ENCODE measurements around the gene USP25. TPM values are rescaled to one million over a fixed set of nuclear protein-coding genes. Genes with fewer than 3 reads are reported as not detected.

USP25 gene
- total RNA-seq, 2 experiments from 2014 or later: 34.1 to 34.6 TPM

DNA sequence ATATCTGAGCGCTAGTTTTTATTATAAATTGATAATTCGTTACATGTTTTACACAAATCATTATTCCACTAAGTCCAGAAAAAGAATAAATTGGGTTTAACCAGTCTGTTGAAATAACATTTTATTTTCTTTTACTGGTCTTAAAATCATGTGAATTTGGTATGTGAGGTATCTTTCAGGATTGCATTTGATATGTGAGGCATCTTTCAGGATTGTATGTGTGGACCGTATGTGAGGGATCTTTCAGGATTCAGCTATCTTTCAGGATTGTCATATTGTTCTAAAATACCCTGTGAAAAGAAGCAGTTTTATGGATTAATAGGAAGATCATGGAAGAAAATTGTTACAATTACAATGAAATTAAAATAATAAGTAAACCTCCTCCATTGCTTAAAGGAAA is 42.9 kb downstream of the USP25 start:
- ATAC-seq (no peak), DNase-seq (no peak)
- Mint-ChIP-seq H3K27me3 (no peaks in the 10 kb centered on the region), H3K36me3 (ENCODE audit: low read depth) (peaks cover 31% of the 10 kb centered on the region), H3K4me1 (ENCODE audit: low read depth) (peaks cover 38% of the 10 kb centered on the region), H3K27ac (no peak overlapping the region), H3K9me3 (no peaks in the 10 kb centered on the region), H3K4me3 (no peak overlapping the region)
- CTCF ChIA-PET: no interaction called here
- intact Hi-C loops (cut with micrococcal nuclease): no loop called here
- POLR2A ChIA-PET: no interaction called here
- TF ChIP-seq, protein P1, sequence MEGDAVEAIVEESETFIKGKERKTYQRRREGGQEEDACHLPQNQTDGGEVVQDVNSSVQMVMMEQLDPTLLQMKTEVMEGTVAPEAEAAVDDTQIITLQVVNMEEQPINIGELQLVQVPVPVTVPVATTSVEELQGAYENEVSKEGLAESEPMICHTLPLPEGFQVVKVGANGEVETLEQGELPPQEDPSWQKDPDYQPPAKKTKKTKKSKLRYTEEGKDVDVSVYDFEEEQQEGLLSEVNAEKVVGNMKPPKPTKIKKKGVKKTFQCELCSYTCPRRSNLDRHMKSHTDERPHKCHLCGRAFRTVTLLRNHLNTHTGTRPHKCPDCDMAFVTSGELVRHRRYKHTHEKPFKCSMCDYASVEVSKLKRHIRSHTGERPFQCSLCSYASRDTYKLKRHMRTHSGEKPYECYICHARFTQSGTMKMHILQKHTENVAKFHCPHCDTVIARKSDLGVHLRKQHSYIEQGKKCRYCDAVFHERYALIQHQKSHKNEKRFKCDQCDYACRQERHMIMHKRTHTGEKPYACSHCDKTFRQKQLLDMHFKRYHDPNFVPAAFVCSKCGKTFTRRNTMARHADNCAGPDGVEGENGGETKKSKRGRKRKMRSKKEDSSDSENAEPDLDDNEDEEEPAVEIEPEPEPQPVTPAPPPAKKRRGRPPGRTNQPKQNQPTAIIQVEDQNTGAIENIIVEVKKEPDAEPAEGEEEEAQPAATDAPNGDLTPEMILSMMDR (IDR thresholded peaks at IDR 0.05): no peak

DNA sequence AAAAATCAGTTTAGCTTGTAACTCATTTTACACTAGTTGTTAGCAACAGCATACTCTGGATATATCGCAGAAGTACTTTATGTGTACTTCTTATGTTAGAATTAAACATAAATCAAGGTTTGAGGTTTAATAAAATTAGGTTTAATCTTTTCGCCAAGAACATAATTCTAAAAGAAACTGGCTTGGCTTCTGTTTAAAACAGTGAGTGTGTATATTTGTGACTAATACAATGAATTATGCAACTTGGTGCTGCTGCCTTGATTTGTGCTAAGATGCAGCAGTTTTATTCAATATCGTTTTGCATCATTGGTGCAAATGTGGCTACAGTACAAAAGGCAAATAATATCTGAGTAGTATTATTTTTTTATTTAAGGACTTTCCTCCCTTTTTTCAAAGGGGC is 44.8 kb downstream of the USP25 start:
- POLR2A ChIA-PET: no interaction called here
- intact Hi-C loops (cut with micrococcal nuclease): no loop called here
- Mint-ChIP-seq H3K9me3 (no peaks in the 10 kb centered on the region), H3K27me3 (no peaks in the 10 kb centered on the region), H3K4me1 (ENCODE audit: low read depth) (peaks cover 29% of the 10 kb centered on the region), H3K4me3 (no peak overlapping the region), H3K36me3 (ENCODE audit: low read depth) (peaks cover 22% of the 10 kb centered on the region), H3K27ac (no peak overlapping the region)
- TF ChIP-seq, protein P1 (IDR thresholded peaks at IDR 0.05): no peak
- ATAC-seq: no peak
- DNase-seq: no peak
- CTCF ChIA-PET: interaction anchor here (1.4 kb wide), 1 partner anchor 52 kb away, joined by 3 read pairs; no protein-coding TSS in a partner anchor

DNA sequence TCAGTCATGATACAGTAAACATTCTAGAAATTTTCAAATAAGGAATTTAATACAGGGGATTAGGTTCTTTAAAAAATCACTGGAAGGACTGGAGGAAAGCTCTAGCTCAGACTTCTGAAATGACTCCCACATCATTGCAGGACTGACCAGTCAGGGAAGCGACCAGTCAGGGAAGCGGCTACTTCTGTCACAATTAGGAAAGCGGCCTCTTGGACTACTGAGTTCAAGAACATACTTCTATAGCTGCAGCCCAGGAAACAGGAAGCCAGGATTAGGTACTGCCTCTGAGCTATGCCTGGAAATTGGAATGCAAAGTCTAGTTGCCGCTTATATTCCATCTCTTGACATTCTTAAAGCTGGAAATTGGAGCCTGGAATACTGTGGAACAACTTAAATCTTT is 45.5 kb downstream of the USP25 start:
- intact Hi-C loops (cut with micrococcal nuclease): no loop called here
- no peak overlapping the region for H3K4me3 Mint-ChIP-seq
- peaks cover 25% of the 10 kb centered on the region for H3K4me1 Mint-ChIP-seq (ENCODE audit: low read depth)
- ATAC-seq (no peak), DNase-seq (no peak)
- CTCF ChIA-PET: interaction anchor here (1.1 to 1.4 kb wide), 2 partner anchors 18 to 51 kb away, joined by 3 read pairs; no protein-coding TSS in a partner anchor
- no peaks in the 10 kb centered on the region for H3K9me3 Mint-ChIP-seq
- no peak overlapping the region for H3K27ac Mint-ChIP-seq
- TF ChIP-seq, protein P1 (IDR thresholded peaks at IDR 0.05): no peak
- H3K27me3 Mint-ChIP-seq: no peaks in the 10 kb centered on the region
- H3K36me3 Mint-ChIP-seq (ENCODE audit: low read depth): peaks cover 24% of the 10 kb centered on the region
- POLR2A ChIA-PET: no interaction called here

DNA sequence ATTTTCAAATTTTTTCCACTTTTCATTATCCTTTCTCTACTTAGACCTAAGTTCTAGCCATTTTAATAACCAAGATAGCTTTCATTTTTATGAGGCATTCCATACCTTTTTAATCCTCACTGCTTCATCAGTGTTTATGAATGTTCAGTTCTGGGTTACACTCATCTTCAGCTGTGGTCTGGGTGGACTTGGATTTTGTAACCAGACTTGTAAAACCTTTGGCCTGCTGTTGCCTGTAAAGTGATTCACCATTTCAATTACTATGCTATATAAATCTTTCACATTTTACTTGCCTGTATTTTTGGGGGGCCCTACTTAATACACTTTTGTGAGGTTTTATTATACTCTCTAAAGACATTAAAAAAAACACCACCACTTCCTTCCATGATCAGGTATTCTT is 46.2 kb downstream of the USP25 start:
- CTCF ChIA-PET: interaction anchor here (1.1 kb wide), 1 partner anchor 18 kb away, joined by 3 read pairs; no protein-coding TSS in a partner anchor
- intact Hi-C loops (cut with micrococcal nuclease): no loop called here
- no peaks in the 10 kb centered on the region for H3K27me3 Mint-ChIP-seq
- no peak overlapping the region for H3K27ac Mint-ChIP-seq
- TF ChIP-seq, protein P1 (IDR thresholded peaks at IDR 0.05): no peak
- no peak overlapping the region for H3K4me3 Mint-ChIP-seq
- POLR2A ChIA-PET: interaction anchor here (0.6 kb wide), 1 partner anchor 49 kb away, joined by 3 read pairs; no protein-coding TSS in a partner anchor
- ATAC-seq (no peak), DNase-seq (no peak)
- H3K4me1 Mint-ChIP-seq (ENCODE audit: low read depth): peaks cover 21% of the 10 kb centered on the region
- H3K9me3 Mint-ChIP-seq: no peaks in the 10 kb centered on the region
- peaks cover 27% of the 10 kb centered on the region for H3K36me3 Mint-ChIP-seq (ENCODE audit: low read depth)

DNA sequence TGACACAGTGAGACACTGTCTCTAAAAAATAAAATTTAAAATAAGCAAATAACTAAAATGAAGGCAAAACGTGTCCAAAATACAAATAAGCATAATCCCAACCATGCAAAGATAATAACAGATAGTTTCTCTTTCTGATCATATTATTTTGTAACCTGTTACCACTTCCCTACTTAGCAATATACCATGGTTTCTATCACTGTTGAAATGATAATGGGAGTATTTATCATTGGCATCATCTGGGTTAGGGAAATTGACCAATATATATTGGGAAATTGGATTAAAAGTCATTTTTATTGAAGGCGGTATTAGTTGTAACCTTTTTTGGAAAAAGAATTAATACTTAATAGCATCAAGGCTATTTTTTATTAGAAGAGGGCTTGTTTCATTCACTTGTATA is 47.0 kb downstream of the USP25 start:
- Mint-ChIP-seq H3K27me3 (no peaks in the 10 kb centered on the region), H3K4me1 (ENCODE audit: low read depth) (peaks cover 15% of the 10 kb centered on the region), H3K36me3 (ENCODE audit: low read depth) (peaks cover 33% of the 10 kb centered on the region), H3K9me3 (no peaks in the 10 kb centered on the region), H3K4me3 (no peak overlapping the region), H3K27ac (no peak overlapping the region)
- intact Hi-C loops (cut with micrococcal nuclease): no loop called here
- ATAC-seq: no peak
- DNase-seq: no peak
- POLR2A ChIA-PET: interaction anchor here (0.6 kb wide), 1 partner anchor 50 kb away, joined by 3 read pairs; no protein-coding TSS in a partner anchor
- CTCF ChIA-PET: no interaction called here
- TF ChIP-seq, protein P1 (IDR thresholded peaks at IDR 0.05): no peak

All from activated CD8-positive, alpha-beta T cell treated with anti-CD3 and anti-CD28 coated beads for 36 hours (primary cell).